T-helper 17 cell (primary cell): Measurements from ENCODE around the gene EXOC2. TPM values are rescaled to one million over a fixed set of nuclear protein-coding genes. Genes with fewer than 3 reads are reported as not detected.
"Not testable (repeated sequence)": the region's sequence is repeated elsewhere in the genome, so short reads cannot be mapped to it uniquely, and the experiment has no call there.

Source experiments
- ATAC-seq: fragments of 150-1000 bp; cut with Tn5 transposase; 2 replicates; pipeline ENCODE4 v1.10.0; 2021; ENCODE audit warnings: mild to moderate bottlenecking, moderate library complexity
- DNase-seq, 3 donors: peaks; one replicate each; pipeline versions ENCODE4 v3.0.0 to v3.0.0-alpha.2; 2020 to 2021
- H3K9me3 ChIP-seq: one replicate; pipeline ENCODE4 v1.7.0; 2013; ENCODE audit warnings: low read length, mild to moderate bottlenecking; ENCODE audit not compliant: control insufficient read depth, poor library complexity, severe bottlenecking
- H3K27ac Mint-ChIP-seq: one replicate; pipeline ENCODE4 v1.8.0; 2022; ENCODE audit warnings: mild to moderate bottlenecking, moderate library complexity, mixed read lengths
- H3K27me3 Mint-ChIP-seq: one replicate; pipeline ENCODE4 v1.8.0; 2022; ENCODE audit warnings: mixed read lengths
- H3K36me3 Mint-ChIP-seq: one replicate; pipeline ENCODE4 v1.8.0; 2022; ENCODE audit warnings: low read depth, mixed read lengths
- H3K4me1 Mint-ChIP-seq: one replicate; pipeline ENCODE4 v1.8.0; 2022; ENCODE audit warnings: mild to moderate bottlenecking, mixed read lengths
- H3K4me3 Mint-ChIP-seq: one replicate; pipeline ENCODE4 v1.8.0; 2022; ENCODE audit warnings: mild to moderate bottlenecking, moderate library complexity, mixed read lengths
- total RNA-seq, 4 donors: library from RNA in 2 of 4; stranded (reverse) in 2 of 4; gene quantifications; one replicate each; pipeline ENCODE4 v1.2.3 and lab custom pipeline; 2022 to 2026

Gene EXOC2
- total RNA-seq, 2 donors from 2014 or later = 30.7 to 30.9 TPM

DNA sequence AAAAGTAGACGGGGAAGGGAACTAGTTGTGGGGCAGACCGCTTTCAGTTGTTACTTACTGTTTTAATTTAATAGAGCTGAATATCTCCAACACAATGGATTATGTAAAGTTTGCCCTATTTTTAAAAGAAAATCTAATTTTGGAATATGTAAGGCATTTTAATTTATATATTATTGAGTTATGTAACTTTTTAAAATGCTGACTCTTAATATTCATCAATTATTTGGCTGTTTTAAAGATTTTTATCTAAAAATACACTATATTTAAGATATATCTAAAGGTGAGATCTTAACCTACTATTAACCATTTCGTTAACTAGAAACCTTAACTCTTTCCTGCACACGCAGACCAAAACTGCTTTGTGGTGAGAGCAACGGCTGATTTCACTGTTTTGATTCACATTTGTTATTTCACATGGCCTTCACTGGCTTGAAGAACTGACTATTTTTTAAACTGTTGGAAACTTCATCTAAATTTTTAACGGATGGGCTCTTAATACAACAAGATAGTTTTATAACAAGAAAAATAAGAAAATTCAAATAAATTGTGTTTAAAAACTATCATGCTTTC lies 123.9 kb downstream of the EXOC2 start:
- no peaks in the 10 kb centered on the region for H3K27me3 Mint-ChIP-seq
- H3K4me1 Mint-ChIP-seq = peaks cover 5% of the 10 kb centered on the region
- ATAC-seq (no peak), DNase-seq (no peak)
- no peak overlapping the region for H3K27ac Mint-ChIP-seq
- H3K9me3 ChIP-seq = no peaks in the 10 kb centered on the region
- no peak overlapping the region for H3K4me3 Mint-ChIP-seq
- H3K36me3 Mint-ChIP-seq = peaks cover 6% of the 10 kb centered on the region

DNA sequence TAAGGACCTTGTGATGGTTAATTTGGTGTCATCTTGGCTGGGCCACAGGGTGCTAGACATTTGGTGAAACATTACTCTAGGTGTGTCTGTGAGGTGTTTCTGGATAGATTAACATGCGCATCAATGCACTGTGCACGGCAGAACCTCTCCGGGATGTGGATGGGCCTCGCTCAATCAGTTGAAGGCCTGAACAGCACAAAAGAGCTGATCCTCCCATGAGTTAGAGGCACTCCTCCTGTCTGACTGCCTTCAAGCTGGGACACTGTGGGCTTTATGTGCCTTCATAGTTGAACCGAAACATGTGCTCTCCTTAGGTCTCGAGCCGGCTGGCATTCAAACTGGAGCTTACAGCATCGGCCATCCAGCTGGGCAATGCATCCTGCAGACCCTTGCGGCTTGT lies 124.9 kb downstream of the EXOC2 start:
- Mint-ChIP-seq H3K27ac (no peak overlapping the region), H3K4me1 (peaks cover 5% of the 10 kb centered on the region), H3K36me3 (peaks cover 6% of the 10 kb centered on the region), H3K4me3 (no peak overlapping the region), H3K27me3 (no peaks in the 10 kb centered on the region)
- DNase-seq (no peak), ATAC-seq (no peak)
- H3K9me3 ChIP-seq = no peaks in the 10 kb centered on the region

DNA sequence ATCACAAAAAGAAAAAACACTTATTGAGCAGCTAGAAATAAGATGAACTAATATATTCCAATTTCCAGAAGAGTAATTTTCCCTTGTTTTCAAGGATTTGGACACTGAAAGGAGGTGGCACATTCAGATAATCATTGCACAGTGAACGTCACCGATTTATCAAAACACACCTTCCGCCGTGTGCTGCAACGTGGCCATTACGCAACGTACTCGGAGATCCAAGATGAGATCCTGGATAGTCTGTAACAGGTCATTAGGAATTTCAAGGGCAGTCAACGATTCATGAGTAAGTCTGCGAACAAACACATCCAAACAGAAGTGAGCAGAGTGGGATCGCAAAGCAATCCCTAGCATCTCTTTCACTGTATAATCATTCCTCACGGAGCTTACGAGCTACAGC lies 129.1 kb downstream of the EXOC2 start:
- Mint-ChIP-seq H3K36me3 (peaks cover 6% of the 10 kb centered on the region), H3K4me3 (no peak overlapping the region), H3K27me3 (no peaks in the 10 kb centered on the region), H3K4me1 (peaks cover 15% of the 10 kb centered on the region), H3K27ac (no peak overlapping the region)
- ATAC-seq (no peak), DNase-seq (no peak)
- H3K9me3 ChIP-seq = no peaks in the 10 kb centered on the region

DNA sequence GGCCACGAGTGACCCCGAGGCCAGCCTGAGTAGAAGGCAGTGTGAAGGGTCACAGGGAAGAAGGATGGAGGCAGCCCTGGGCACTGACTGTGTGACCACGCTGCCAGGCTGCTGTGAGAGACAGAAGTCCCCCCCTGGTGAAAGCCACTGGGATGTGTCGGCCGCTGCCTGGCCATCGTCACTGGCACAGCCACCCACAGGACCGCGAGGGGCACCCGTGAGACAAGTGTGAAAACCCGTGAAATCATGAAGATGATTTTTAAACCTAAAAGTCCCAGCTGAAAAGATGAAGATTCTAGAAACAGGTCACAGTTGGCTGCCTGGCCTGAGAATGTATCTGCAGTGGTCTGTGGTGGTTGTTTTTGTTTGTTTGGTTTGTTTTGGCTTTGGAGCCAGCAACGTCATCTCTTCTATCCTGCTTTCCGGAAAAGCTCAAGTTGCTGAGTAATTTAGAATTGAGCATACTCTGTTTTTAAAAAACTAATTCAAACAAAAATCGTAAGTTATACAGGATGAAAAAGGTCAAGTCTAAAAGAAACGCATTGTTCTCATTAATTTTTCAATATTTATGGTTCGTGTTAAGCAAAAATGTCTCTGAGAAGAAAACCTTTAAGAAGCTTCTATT lies 130.8 kb downstream of the EXOC2 start:
- peaks cover 2% of the 10 kb centered on the region for H3K36me3 Mint-ChIP-seq

DNA sequence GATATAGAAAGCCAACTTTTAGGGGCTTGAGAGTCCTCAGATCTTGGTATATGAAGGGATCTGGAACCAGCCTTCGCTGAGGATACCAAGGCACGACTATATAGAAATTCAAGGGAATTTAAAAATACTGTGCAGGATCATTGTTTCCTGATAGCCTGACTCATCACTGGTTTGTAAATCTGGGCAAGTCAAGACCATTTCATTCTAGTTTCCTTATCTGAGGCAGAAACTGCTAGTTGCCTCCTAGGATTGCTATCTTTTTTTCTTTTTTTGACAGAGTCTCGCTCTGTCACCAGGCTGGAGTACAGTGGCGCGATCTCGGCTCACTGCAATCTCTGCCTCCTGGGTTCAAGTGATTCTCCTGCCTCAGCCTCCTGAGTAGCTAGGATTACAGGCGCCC lies 131.6 kb downstream of the EXOC2 start:
- H3K36me3 Mint-ChIP-seq, H3K27me3 Mint-ChIP-seq, H3K9me3 ChIP-seq, H3K27ac Mint-ChIP-seq, H3K4me3 Mint-ChIP-seq, ATAC-seq, DNase-seq: not testable (repeated sequence)
- H3K4me1 Mint-ChIP-seq = peaks cover 14% of the 10 kb centered on the region

More for the DNA sequence above, 130.8 kb downstream of the EXOC2 start:
- Mint-ChIP-seq H3K27me3 (no peaks in the 10 kb centered on the region), H3K4me1 (peaks cover 16% of the 10 kb centered on the region), H3K27ac (no peak overlapping the region), H3K4me3 (no peak overlapping the region)
- DNase-seq (no peak), ATAC-seq (no peak)
- H3K9me3 ChIP-seq = no peaks in the 10 kb centered on the region

DNA sequence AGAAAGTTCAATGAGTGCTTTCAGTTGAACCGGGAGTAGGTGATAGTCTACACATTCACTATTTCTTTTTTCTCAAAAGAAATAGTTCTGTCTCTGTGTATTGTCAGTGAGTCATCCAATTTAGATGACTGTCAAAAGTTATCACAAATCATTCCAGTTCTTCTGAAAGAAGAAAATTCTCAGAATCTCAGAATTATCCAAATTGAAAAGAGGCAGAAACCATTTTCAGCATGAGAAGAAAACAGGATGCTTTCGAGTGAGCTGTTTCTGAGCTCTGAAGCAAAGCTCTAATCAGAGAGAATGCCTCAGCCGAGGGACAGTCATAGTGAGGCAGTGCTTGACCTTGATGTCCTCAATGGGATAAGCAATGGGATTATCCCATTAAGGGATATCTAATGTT lies 134.0 kb downstream of the EXOC2 start:
- no peak overlapping the region for H3K27ac Mint-ChIP-seq
- no peaks in the 10 kb centered on the region for H3K27me3 Mint-ChIP-seq
- peaks cover 14% of the 10 kb centered on the region for H3K4me1 Mint-ChIP-seq
- no peak for ATAC-seq
- H3K4me3 Mint-ChIP-seq = no peak overlapping the region
- H3K9me3 ChIP-seq = no peaks in the 10 kb centered on the region
- no peaks in the 10 kb centered on the region for H3K36me3 Mint-ChIP-seq
- DNase-seq = no peak

DNA sequence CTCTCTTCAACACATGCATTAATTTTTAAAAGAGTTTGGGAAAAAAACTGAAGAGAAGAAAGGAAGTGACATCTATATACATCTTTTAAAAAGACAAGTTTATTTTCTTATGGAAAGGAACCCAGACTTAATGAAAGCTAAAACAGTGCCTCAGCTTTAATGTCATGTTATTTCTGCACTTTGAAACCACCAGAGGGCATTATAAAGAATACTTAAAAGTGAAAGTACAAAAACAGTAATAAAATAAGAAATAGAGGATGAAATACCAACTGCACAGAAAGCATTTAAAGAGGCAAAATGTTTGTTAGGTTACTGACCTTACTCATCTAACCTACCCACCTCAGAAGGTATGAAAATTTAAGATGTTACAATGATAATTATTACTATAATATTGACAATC lies 134.8 kb downstream of the EXOC2 start:
- peaks cover 14% of the 10 kb centered on the region for H3K4me1 Mint-ChIP-seq
- ATAC-seq = no peak
- no peaks in the 10 kb centered on the region for H3K36me3 Mint-ChIP-seq
- H3K27me3 Mint-ChIP-seq = no peaks in the 10 kb centered on the region
- H3K9me3 ChIP-seq = no peaks in the 10 kb centered on the region
- peak overlapping the region; percentile 12 for H3K4me3 Mint-ChIP-seq
- H3K27ac Mint-ChIP-seq = peak overlapping the region; percentile 79
- DNase-seq = no peak

DNA sequence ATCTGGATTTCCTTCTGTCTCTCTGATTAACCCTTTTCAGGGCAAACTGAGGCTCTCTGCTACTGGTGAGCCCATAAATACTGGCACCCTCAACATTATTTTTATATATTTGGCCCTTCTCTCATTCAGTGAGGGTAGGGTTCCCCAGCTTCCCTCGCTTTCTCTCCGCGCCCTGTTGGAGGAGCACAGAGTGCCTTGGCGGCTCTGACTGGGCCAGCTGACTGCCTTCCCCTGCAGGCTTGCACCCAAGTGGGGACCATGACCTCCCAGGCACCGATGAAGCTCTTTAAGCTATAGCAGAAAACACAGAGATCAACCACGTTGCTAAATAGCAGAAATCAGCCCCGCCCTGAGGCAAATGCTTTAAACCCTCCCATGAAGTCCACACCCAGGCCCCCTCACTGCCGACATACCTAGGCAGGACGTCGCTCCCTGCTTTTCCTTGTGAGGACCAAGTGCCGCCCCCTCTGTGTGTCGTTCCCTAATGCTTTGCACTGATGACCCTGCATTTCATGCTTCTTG lies 141.0 kb downstream of the EXOC2 start:
- H3K36me3 Mint-ChIP-seq = peaks cover 3% of the 10 kb centered on the region
- no peaks in the 10 kb centered on the region for H3K27me3 Mint-ChIP-seq
- peaks cover 9% of the 10 kb centered on the region for H3K4me1 Mint-ChIP-seq
- ATAC-seq = no peak
- no peak for DNase-seq
- H3K4me3 Mint-ChIP-seq = no peak overlapping the region
- peak overlapping the region; percentile 47 for H3K27ac Mint-ChIP-seq
- no peaks in the 10 kb centered on the region for H3K9me3 ChIP-seq

DNA sequence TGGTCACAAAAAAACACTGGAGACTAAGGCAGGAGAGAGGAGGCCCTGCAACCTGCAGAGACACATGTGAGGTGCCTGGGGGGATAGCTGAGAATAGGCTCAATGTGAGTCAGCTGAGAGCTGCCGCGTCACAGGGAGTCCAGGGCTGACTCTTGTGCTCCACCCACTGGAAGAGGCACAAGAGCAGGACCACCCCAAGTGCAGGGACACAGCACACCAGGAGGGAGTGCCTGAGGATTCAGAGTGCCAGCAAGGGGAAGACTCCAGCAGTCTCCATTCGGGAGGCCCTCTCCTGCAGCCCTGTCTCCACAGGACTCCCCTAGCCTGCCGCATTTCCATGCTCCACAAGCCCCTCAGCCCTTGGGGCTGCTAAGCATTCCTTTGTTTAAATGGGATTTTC lies 141.5 kb downstream of the EXOC2 start:
- peaks cover 9% of the 10 kb centered on the region for H3K4me1 Mint-ChIP-seq
- ATAC-seq (no peak), DNase-seq (no peak)
- no peak overlapping the region for H3K27ac Mint-ChIP-seq
- H3K9me3 ChIP-seq = no peaks in the 10 kb centered on the region
- no peaks in the 10 kb centered on the region for H3K27me3 Mint-ChIP-seq
- peaks cover 4% of the 10 kb centered on the region for H3K36me3 Mint-ChIP-seq
- H3K4me3 Mint-ChIP-seq = no peak overlapping the region

DNA sequence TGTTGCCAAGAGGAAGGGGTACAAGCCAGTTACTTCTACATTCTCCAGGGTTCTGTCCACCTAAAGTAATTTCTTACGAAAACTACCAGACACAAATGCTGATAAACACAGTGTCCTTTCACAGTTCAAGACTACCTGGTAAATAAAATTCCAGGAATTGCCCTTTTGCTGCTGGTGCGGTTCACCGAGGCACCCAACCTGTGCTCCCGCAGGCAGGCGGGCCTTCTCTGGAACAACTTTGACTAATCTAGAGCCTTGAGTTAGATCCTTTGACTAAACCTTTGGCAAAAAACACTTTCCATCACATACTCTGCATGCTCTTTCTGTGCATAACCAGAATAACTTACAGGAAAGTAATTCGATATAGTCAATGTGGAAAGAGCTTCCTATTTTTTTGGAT lies 143.0 kb downstream of the EXOC2 start:
- Mint-ChIP-seq H3K36me3 (peaks cover 5% of the 10 kb centered on the region), H3K27me3 (no peaks in the 10 kb centered on the region), H3K4me3 (no peak overlapping the region), H3K4me1 (peaks cover 9% of the 10 kb centered on the region), H3K27ac (peak overlapping the region; percentile 4)
- no peak for DNase-seq
- no peaks in the 10 kb centered on the region for H3K9me3 ChIP-seq
- ATAC-seq = no peak

DNA sequence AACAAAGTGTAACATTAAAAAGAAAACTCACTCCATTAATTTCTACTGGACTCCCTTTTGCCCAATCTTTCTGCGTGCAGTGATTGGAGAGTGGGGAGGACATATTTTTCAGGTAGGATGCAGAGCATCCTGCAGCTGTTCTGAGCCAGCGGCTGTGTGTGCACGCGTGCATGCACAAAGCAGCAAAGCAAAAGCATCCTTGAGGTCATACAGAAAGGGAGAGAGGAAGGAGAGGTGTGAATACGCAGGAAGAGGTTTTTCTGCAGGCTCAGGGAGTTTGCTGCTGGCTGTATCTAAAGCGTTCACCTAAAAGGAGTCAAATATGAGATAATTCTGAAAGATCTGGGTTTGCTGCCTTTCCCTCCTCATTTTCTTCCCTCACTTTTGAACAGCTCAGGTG lies 144.4 kb downstream of the EXOC2 start:
- ATAC-seq = peak; percentile 50
- Mint-ChIP-seq H3K27me3 (no peaks in the 10 kb centered on the region), H3K36me3 (peaks cover 7% of the 10 kb centered on the region), H3K4me1 (peaks cover 11% of the 10 kb centered on the region), H3K27ac (peak overlapping the region; percentile 81), H3K4me3 (peak overlapping the region; percentile 57)
- H3K9me3 ChIP-seq = no peaks in the 10 kb centered on the region
- no peak for DNase-seq

DNA sequence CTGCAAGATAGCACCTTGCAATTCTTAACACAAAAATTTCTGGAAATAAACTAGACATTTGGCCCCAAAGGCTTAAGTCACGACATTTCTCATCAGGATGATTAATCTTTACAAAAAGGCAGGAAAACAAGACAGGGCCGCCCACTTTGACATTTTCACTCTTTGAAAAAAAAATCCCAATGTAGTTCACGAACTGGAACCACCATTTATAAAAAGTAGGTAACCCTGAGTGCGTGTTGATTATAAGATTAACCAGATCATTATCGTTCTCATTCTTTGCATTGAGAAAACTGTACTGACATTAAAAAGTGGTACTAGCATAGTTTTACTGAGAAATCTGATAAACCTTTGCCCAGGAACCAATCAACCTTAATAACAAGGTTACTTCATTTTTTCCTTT lies 144.8 kb downstream of the EXOC2 start:
- H3K9me3 ChIP-seq = no peaks in the 10 kb centered on the region
- H3K36me3 Mint-ChIP-seq = peaks cover 10% of the 10 kb centered on the region
- DNase-seq = no peak
- no peaks in the 10 kb centered on the region for H3K27me3 Mint-ChIP-seq
- no peak overlapping the region for H3K4me3 Mint-ChIP-seq
- no peak for ATAC-seq
- peaks cover 11% of the 10 kb centered on the region for H3K4me1 Mint-ChIP-seq
- H3K27ac Mint-ChIP-seq = peak overlapping the region; percentile 81

DNA sequence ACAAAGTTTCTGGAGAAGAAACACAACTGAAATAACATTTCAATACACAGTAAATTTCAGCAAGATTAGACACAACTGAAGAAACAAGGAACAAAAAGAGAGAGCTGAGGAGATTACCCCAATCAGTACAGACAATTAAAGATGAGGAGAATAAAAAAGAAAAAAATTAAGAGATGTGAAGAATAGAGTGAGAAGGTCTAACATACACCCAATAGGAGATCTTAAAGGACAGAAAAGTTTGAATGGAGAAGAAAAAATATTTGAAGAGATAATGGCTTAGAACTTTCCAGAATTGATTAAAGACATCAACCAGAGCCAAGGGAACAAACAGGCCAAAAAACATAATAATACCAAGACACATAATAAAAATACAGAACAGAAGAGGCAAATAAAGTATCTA lies 152.4 kb downstream of the EXOC2 start:
- Mint-ChIP-seq H3K4me1 (peaks cover 2% of the 10 kb centered on the region), H3K27me3 (no peaks in the 10 kb centered on the region), H3K27ac (no peak overlapping the region), H3K4me3 (no peak overlapping the region), H3K36me3 (peaks cover 19% of the 10 kb centered on the region)
- DNase-seq = no peak
- peaks cover 4% of the 10 kb centered on the region for H3K9me3 ChIP-seq
- ATAC-seq = no peak

DNA sequence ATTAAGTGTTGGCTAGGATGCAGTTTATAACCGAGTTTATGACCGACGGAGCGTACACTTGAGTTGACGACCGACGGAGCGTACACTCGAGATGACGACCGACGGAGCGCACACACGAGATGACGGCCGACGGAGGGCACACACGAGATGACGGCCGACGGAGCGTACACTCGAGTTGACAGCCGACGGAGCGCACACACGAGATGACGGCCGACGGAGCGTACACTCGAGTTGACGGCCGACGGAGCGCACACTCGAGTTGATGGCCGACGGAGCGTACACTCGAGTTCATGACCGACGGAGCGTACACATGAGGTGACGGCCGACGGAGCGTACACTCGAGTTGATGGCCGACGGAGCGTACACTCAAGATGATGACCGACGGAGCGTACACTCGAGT lies 155.8 kb downstream of the EXOC2 start:
- peaks cover 11% of the 10 kb centered on the region for H3K36me3 Mint-ChIP-seq

More for the DNA sequence above, 155.8 kb downstream of the EXOC2 start:
- DNase-seq (no peak), ATAC-seq (no peak)
- Mint-ChIP-seq H3K27me3 (no peaks in the 10 kb centered on the region), H3K4me1 (peaks cover 4% of the 10 kb centered on the region), H3K27ac (no peak overlapping the region), H3K4me3 (no peak overlapping the region)
- peaks cover 4% of the 10 kb centered on the region for H3K9me3 ChIP-seq
